ENCODE data around the gene ASIC2. TPM values are rescaled to one million over a fixed set of nuclear protein-coding genes. Genes with fewer than 3 reads are reported as not detected.

Gene ASIC2
- total RNA-seq, 4 donors from 2014 or later = 0.80 to 1.8 (median 1.4) TPM; not detected in 1

DNA sequence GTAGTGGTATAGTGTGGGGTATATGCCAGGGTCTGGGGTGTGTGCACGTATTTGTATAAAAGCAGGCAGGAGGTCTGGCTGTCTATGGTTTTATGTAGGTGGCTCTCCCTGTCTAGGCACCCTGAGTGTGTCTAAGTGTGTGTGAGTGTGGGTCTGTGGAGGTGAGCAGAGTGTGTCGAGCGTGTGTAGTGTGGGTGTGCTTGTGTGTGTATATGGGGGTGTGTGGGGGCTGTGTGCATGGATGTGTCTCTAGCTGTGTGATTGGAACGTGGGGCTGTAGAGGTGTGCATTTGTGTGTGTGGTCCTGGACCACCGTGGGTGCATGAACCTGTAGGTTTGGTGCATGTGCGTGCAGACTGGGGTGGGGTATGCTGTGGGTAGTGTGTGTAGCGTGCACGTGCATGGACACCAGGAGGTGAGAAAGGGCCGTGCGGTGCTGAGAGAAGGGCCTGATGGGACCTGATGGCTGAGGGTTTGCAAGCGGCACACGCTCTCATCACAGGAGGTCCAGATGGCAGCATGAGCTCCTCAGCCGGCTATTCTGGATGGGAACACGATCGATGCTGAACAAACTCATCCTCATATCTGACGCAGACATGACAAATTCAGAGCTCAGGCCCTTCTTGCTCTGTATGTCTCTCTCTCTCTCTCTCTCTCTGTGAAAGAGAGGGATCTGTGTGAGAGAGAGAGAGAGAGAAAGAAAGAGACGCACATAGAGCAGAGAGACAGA is 273.8 kb downstream of the ASIC2 start:
- no peak for TF ChIP-seq POLR2A (IDR thresholded peaks at IDR 0.05)
- TF ChIP-seq CTCF (IDR thresholded peaks at IDR 0.05) = no peak
- DNase-seq = no peak
- Histone ChIP-seq H3K9me3 (no peaks in the 10 kb centered on the region), H3K4me1 (no peaks in the 10 kb centered on the region), H3K27me3 (no peaks in the 10 kb centered on the region), H3K4me3 (no peak overlapping the region), H3K36me3 (no peaks in the 10 kb centered on the region), H3K27ac (no peak overlapping the region)

DNA sequence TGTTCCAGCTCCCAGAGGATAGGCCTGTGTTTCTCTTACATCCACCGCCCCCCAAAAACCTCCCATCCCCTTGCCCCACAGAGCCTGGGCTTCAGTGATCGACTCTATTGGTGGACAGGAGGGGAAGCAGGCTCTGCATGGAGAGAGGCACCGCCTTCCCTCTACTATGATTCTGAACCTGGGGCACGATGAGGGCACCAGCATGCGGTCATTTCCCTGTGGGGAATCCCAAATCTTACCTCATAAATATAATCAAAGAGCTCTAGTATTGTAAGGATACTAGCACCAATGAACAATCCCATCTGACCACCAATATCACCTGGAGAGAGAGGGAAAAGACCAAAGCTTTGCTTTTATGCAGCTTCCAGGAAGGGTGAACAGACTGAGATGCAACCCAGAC is 275.7 kb downstream of the ASIC2 start:
- TF ChIP-seq POLR2A (IDR thresholded peaks at IDR 0.05) = no peak
- no peak for TF ChIP-seq CTCF (IDR thresholded peaks at IDR 0.05)
- Histone ChIP-seq H3K27ac (no peak overlapping the region), H3K27me3 (no peaks in the 10 kb centered on the region), H3K4me1 (no peaks in the 10 kb centered on the region), H3K36me3 (no peaks in the 10 kb centered on the region), H3K9me3 (no peaks in the 10 kb centered on the region), H3K4me3 (no peak overlapping the region)
- DNase-seq = no peak

- TF ChIP-seq CTCF (IDR thresholded peaks at IDR 0.05) (no peak), POLR2A (IDR thresholded peaks at IDR 0.05) (no peak)
- Histone ChIP-seq H3K36me3 (no peaks in the 10 kb centered on the region), H3K4me1 (no peaks in the 10 kb centered on the region), H3K9me3 (no peaks in the 10 kb centered on the region), H3K27ac (no peak overlapping the region), H3K4me3 (no peak overlapping the region), H3K27me3 (no peaks in the 10 kb centered on the region)
- DNase-seq = peak in 1 of 3 donors; percentile 33
Observed at GRCh38 chr17:33016920-33017319, 276.2 kb downstream of the ASIC2 start.

GRCh38 chr17:33015716-33016346 is 277.3 kb downstream of the ASIC2 start:
- no peaks in the 10 kb centered on the region for H3K9me3 ChIP-seq
- TF ChIP-seq CTCF (IDR thresholded peaks at IDR 0.05) (no peak), POLR2A (IDR thresholded peaks at IDR 0.05) (no peak)
- H3K4me1 ChIP-seq = no peaks in the 10 kb centered on the region
- H3K4me3 ChIP-seq = no peak overlapping the region
- no peaks in the 10 kb centered on the region for H3K36me3 ChIP-seq
- H3K27ac ChIP-seq = no peak overlapping the region
- DNase-seq = peak in 1 of 3 donors; percentile 36
- no peaks in the 10 kb centered on the region for H3K27me3 ChIP-seq

DNA sequence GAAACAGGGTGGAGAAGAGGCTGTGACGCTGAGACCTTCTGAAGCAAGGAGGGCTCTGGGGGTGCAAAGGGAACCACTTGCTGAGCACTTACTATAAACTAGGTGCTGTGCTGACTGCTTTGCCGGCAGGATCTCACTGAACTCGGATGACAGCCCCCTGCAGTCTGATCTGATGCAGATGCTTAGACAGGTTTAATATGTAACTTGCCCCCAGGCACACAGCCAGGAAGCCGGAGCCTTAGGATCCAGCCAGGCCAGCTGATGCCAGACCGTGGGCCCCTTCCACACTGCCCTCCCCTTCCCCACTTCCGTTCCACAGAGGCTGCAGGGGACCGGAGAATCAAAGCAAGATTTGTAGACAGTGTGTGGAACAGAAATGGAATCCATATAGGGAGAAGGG is 278.3 kb downstream of the ASIC2 start:
- H3K27ac ChIP-seq = no peak overlapping the region
- no peaks in the 10 kb centered on the region for H3K4me1 ChIP-seq
- H3K4me3 ChIP-seq = no peak overlapping the region
- H3K36me3 ChIP-seq = no peaks in the 10 kb centered on the region
- TF ChIP-seq CTCF (IDR thresholded peaks at IDR 0.05) = no peak
- no peak for TF ChIP-seq POLR2A (IDR thresholded peaks at IDR 0.05)
- H3K9me3 ChIP-seq = no peaks in the 10 kb centered on the region
- DNase-seq = peak in 1 of 3 donors; percentile 30
- no peaks in the 10 kb centered on the region for H3K27me3 ChIP-seq
